Osteoblast (primary cell): ENCODE data around the gene IL3. TPM values are rescaled to one million over a fixed set of nuclear protein-coding genes. Genes with fewer than 3 reads are reported as not detected.

Experiments
- DNase-seq: peaks from one replicate; pipeline ENCODE4 v3.0.0; 2011; ENCODE audit warnings: low spot score, mixed read lengths; ENCODE audit not compliant: insufficient read length; ENCODE audit errors: missing footprints
- H2AFZ ChIP-seq: 2 replicates; pipeline ENCODE4 v1.6.0; 2011; ENCODE audit warnings: mild to moderate bottlenecking, low read length
- H3K27ac ChIP-seq: 2 replicates; pipeline ENCODE4 v1.5.1; 2011; ENCODE audit warnings: mild to moderate bottlenecking, low read depth, low read length, moderate library complexity
- H3K27me3 ChIP-seq: 2 replicates; pipeline ENCODE4 v1.6.0; 2012; ENCODE audit warnings: mild to moderate bottlenecking, control low read depth, inconsistent platforms, low read length, moderate library complexity; ENCODE audit not compliant: insufficient read depth
- H3K36me3 ChIP-seq: 2 replicates; pipeline ENCODE4 v1.5.1; 2011; ENCODE audit warnings: mild to moderate bottlenecking, low read length, control low read depth, moderate library complexity; ENCODE audit not compliant: insufficient read depth
- H3K4me1 ChIP-seq: 2 replicates; pipeline ENCODE4 v1.5.1; 2011; ENCODE audit warnings: mild to moderate bottlenecking, low read length, control low read depth, moderate library complexity; ENCODE audit not compliant: insufficient read depth
- H3K4me2 ChIP-seq: 2 replicates; pipeline ENCODE4 v1.6.0; 2011; ENCODE audit warnings: mild to moderate bottlenecking, low read length; ENCODE audit not compliant: insufficient read depth
- H3K4me3 ChIP-seq: fragments of 200-600 bp; sonication (generic); 3 replicates; pipeline ENCODE4 v1.5.1; 2012; ENCODE audit warnings: mild to moderate bottlenecking, low read length, inconsistent platforms; ENCODE audit not compliant: insufficient read depth
- H3K79me2 ChIP-seq: 2 replicates; pipeline ENCODE4 v1.6.0; 2012; ENCODE audit warnings: mild to moderate bottlenecking, low read length, control low read depth, inconsistent platforms; ENCODE audit not compliant: insufficient read depth
- H3K9me3 ChIP-seq: 2 replicates; pipeline ENCODE4 v1.5.1; 2011; ENCODE audit warnings: low read depth, low read length, control low read depth
- H4K20me1 ChIP-seq: 2 replicates; pipeline ENCODE4 v1.6.0; 2012; ENCODE audit warnings: mild to moderate bottlenecking, low read length, control low read depth; ENCODE audit not compliant: insufficient read depth
- total RNA-seq: library from RNA; depleted of rRNA; stranded (reverse); fragments of >200 nt; gene quantifications from 2 replicates; pipeline ENCODE4 v1.2.3, GENCODE V29; 2012
- TF ChIP-seq, protein P1 (sequence below): IDR thresholded peaks from 2 replicates; pipeline ENCODE4 v1.5.1; 2011; ENCODE audit warnings: mild to moderate bottlenecking, low read depth, low read length, moderate library complexity; ENCODE audit errors: extremely low read depth

The IL3 gene, protein sequence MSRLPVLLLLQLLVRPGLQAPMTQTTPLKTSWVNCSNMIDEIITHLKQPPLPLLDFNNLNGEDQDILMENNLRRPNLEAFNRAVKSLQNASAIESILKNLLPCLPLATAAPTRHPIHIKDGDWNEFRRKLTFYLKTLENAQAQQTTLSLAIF
- not detected in 2 replicates for total RNA-seq

DNA sequence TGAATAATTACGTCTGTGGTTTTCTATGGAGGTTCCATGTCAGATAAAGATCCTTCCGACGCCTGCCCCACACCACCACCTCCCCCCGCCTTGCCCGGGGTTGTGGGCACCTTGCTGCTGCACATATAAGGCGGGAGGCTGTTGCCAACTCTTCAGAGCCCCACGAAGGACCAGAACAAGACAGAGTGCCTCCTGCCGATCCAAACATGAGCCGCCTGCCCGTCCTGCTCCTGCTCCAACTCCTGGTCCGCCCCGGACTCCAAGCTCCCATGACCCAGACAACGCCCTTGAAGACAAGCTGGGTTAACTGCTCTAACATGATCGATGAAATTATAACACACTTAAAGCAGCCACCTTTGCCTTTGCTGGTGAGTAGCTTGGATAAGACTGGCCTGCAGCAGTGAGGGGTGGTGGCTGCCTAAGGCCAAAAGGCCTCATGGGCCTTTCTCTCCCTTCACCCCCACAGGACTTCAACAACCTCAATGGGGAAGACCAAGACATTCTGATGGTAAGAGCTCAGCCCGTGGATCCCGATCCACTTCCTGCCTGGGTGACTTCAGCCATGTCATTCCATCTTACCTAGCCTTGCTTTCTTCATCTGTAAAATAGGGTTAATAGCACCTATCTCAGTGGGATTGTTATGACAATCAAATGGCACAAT is at the start of gene IL3:
TSS of gene IL3 (plus strand) at position 155 of the 661 bp plus-strand sequence. CDS start at position 207, 52 bp downstream.
- H3K79me2 ChIP-seq, result no peaks in the 10 kb centered on the region
- no peaks in the 10 kb centered on the region for H3K4me1 ChIP-seq
- no peak for DNase-seq
- H2AFZ ChIP-seq, result no peak within 1 kb of the TSS
- H3K9me3 ChIP-seq, result no peaks in the 10 kb centered on the region
- no peaks in the 10 kb centered on the region for H3K36me3 ChIP-seq
- H3K27ac ChIP-seq, result no peak within 1 kb of the TSS
- H3K4me2 ChIP-seq, result no peak within 1 kb of the TSS
- TF ChIP-seq, protein P1, sequence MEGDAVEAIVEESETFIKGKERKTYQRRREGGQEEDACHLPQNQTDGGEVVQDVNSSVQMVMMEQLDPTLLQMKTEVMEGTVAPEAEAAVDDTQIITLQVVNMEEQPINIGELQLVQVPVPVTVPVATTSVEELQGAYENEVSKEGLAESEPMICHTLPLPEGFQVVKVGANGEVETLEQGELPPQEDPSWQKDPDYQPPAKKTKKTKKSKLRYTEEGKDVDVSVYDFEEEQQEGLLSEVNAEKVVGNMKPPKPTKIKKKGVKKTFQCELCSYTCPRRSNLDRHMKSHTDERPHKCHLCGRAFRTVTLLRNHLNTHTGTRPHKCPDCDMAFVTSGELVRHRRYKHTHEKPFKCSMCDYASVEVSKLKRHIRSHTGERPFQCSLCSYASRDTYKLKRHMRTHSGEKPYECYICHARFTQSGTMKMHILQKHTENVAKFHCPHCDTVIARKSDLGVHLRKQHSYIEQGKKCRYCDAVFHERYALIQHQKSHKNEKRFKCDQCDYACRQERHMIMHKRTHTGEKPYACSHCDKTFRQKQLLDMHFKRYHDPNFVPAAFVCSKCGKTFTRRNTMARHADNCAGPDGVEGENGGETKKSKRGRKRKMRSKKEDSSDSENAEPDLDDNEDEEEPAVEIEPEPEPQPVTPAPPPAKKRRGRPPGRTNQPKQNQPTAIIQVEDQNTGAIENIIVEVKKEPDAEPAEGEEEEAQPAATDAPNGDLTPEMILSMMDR, result no peak
- H4K20me1 ChIP-seq, result peaks cover 3% of the 10 kb centered on the region
- H3K4me3 ChIP-seq, result no peak within 1 kb of the TSS
- peaks cover 9% of the 10 kb centered on the region for H3K27me3 ChIP-seq

DNA sequence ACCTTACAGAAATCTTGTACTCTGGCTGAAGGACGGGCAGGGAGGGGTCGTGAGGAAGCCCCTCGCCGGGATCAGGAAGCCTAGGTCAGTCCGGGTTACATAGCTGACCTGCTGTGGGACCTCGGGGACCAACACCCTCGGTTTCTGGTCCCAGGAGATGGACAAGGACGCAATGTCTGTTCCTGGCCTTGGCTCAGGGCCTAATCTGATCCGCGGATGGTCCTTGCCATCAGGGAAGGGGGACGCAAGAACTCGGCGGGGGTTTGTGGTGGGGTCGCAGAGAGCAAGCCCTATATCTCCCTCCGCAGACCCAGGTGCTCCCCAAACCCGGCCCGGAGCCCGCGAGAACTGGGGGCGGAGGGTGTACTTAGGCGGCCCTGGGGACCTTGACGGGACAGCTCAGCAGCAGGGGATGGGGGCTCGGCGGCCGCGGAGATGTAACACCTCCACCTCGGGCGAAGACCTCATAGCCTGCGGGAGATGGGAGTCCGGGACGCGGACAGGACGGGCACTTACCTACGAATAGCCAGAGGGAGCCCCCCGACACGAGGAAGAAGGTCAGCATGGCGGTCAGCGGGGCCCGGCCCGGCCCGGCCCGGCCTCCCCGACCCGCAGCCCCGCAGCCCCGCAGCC is 49.4 kb upstream of the IL3 start:
- H3K4me1 ChIP-seq, result no peaks in the 10 kb centered on the region
- no peaks in the 10 kb centered on the region for H3K9me3 ChIP-seq
- H2AFZ ChIP-seq, result no peak overlapping the region
- peaks cover 33% of the 10 kb centered on the region for H3K27me3 ChIP-seq
- no peaks in the 10 kb centered on the region for H3K79me2 ChIP-seq
- TF ChIP-seq, protein P1, result no peak
- no peaks in the 10 kb centered on the region for H3K36me3 ChIP-seq
- H3K4me3 ChIP-seq, result peak overlapping the region; percentile 64
- H3K27ac ChIP-seq, result no peak overlapping the region
- peak overlapping the region; percentile 43 for H3K4me2 ChIP-seq
- DNase-seq, result peak; percentile 68
- peaks cover 7% of the 10 kb centered on the region for H4K20me1 ChIP-seq

DNA sequence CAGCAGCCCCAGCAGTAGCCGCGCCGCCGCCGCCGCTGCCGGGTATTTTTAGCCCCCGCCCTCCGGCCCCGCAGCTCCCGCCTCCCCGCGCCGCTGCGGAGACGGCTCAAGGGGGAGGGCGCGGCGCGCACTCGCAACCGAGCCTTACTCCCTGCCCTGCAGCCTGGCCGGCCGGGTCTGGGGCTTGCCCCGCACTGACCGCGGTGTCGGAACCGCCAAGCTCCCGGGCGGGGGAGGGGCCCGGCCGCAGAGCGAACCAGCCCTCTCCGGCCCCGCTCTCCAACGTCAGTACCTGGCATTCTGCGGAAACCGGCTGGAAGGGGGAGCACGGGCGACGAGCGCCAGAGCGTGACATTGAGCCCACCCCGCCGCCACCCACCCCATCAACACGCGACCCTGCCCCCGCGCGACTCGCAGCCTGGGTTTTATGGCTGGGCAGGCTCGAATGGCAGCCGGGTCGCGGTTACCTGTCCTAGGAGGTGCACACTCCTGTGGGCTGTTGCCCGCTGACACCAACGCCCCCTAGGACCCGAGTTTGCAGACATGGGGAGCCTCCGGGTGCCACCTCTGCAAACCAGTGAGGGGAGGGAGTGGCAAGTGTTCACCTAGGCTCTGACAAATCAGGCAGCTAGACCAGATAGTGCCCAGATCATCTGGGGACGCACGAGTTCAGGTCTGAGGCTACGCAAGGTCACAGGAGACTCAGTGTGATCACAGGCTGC is 48.7 kb upstream of the IL3 start, which contains the start of gene ACSL6:
TSS of gene ACSL6 (minus strand) at position 37 of the 722 bp plus-strand sequence. CDS start 105 bp downstream, outside the sequence.
- Histone ChIP-seq H3K4me3 (peak within 1 kb of the TSS; percentile 64), H4K20me1 (peaks cover 7% of the 10 kb centered on the region), H3K27me3 (peaks cover 39% of the 10 kb centered on the region), H3K27ac (no peak within 1 kb of the TSS), H3K79me2 (no peaks in the 10 kb centered on the region), H3K9me3 (no peaks in the 10 kb centered on the region), H3K4me2 (peak within 1 kb of the TSS; percentile 64), H3K4me1 (no peaks in the 10 kb centered on the region), H2AFZ (no peak within 1 kb of the TSS), H3K36me3 (no peaks in the 10 kb centered on the region)
- TF ChIP-seq, protein P1, result no peak
- DNase-seq, result peak; percentile 79
